Left lung (tissue), 10 donors: ENCODE data around the gene RANBP17. TPM values are rescaled to one million over a fixed set of nuclear protein-coding genes. Genes with fewer than 3 reads are reported as not detected.

Experiments used
- ATAC-seq: fragments of 200-7000 bp; cut with Tn5 transposase; one replicate; pipeline ENCODE4 v1.9.1; 2020; ENCODE audit warnings: moderate library complexity
- DNase-seq, 4 donors: peaks; one replicate each; pipeline ENCODE4 v3.0.0-alpha.2; 2013 to 2020
- H3K27ac ChIP-seq, 2 donors: fragments of 200-600 bp; sonication (generic) in 1 of 2; one replicate each; pipeline versions ENCODE4 v1.5.0 to v1.8.0; 2020 to 2021
- H3K27me3 ChIP-seq, 2 donors: fragments of 200-600 bp; sonication (generic) in 1 of 2; one replicate each; pipeline versions ENCODE4 v1.5.0 to v1.8.0; 2020 to 2021
- H3K36me3 ChIP-seq, 2 donors: fragments of 200-600 bp; sonication (generic) in 1 of 2; one replicate each; pipeline versions ENCODE4 v1.5.0 to v1.8.0; 2020 to 2021
- H3K4me1 ChIP-seq, 2 donors: fragments of 200-600 bp; one replicate each; pipeline ENCODE4 v1.8.0; 2021
- H3K4me3 ChIP-seq, 2 donors: fragments of 200-600 bp; sonication (generic) in 1 of 2; one replicate each; pipeline versions ENCODE4 v1.5.0 to v1.8.0; 2020 to 2021; ENCODE audit warnings: mild to moderate bottlenecking in 1 of 2
- H3K9me3 ChIP-seq, 2 donors: fragments of 200-600 bp; sonication (generic) in 1 of 2; one replicate each; pipeline versions ENCODE4 v1.5.0 to v1.8.0; 2020 to 2021
- intact Hi-C, 2 donors: fragments of 100-400 bp; cut with DNase I; formaldehyde crosslinking; loops; one replicate each; pipeline versions ENCODE4 v1.11.2 to v1.14.2; 2022
- polyA plus RNA-seq, 6 donors: library from polyadenylated mRNA; unstranded; fragments of 120-200 nt; gene quantifications; one replicate each; pipeline ENCODE4 v1.2.1, GENCODE V29; 2013; ENCODE audit not compliant: insufficient read length in 6 of 6
- total RNA-seq, 2 donors: library from RNA; stranded (reverse); fragmentation: NEBNext Ultra II Directional; extraction: Animal tissue kit (Norgen Biotek cat#: 25700); gene quantifications; one replicate each; pipeline ENCODE4 v1.2.1, GENCODE V29; 2021
- TF ChIP-seq, protein P1 (sequence below), 2 donors: fragments of 200-600 bp; sonication (generic) in 1 of 2; IDR thresholded peaks; one replicate each; pipeline versions ENCODE4 v1.5.0 to v1.8.0; 2021; ENCODE audit warnings: antibody characterized with exemption in 2 of 2
- donor health status: DM: no; HTN: yes; CAD: no.
- donor health status: DM: no; HTN: no; CAD: no.

The RANBP17 gene
- total and polyA plus RNA-seq, 8 donors: 17.0 to 44.5 (median 33.7) TPM

DNA sequence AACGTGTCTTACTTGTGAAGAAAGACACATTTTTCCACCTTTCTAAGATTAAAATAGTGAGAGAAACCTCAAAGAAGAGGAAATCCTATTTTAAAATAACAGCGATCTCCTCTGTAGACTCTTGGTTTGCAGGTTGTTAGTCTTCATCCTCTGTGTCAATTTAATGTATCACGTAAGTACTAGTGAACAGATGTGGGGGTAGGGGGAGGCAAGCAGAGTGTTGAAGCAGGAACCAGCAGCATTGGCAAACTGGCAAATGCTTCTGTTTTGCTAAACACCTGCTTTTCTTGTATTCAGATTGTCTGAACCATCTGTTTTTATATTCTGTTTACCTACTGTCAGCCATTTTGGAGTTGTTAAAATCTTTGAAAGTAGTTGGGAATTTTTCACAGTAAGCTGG, 288.0 kb downstream of the RANBP17 start:
- TF ChIP-seq, protein P1, sequence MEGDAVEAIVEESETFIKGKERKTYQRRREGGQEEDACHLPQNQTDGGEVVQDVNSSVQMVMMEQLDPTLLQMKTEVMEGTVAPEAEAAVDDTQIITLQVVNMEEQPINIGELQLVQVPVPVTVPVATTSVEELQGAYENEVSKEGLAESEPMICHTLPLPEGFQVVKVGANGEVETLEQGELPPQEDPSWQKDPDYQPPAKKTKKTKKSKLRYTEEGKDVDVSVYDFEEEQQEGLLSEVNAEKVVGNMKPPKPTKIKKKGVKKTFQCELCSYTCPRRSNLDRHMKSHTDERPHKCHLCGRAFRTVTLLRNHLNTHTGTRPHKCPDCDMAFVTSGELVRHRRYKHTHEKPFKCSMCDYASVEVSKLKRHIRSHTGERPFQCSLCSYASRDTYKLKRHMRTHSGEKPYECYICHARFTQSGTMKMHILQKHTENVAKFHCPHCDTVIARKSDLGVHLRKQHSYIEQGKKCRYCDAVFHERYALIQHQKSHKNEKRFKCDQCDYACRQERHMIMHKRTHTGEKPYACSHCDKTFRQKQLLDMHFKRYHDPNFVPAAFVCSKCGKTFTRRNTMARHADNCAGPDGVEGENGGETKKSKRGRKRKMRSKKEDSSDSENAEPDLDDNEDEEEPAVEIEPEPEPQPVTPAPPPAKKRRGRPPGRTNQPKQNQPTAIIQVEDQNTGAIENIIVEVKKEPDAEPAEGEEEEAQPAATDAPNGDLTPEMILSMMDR (IDR thresholded peaks at IDR 0.05): no peak
- Histone ChIP-seq H3K4me3 (no peak overlapping the region), H3K36me3 (no peaks in the 10 kb centered on the region), H3K4me1 (no peaks in the 10 kb centered on the region), H3K27me3 (no peaks in the 10 kb centered on the region), H3K9me3 (no peaks in the 10 kb centered on the region), H3K27ac (no peak overlapping the region)
- intact Hi-C loops: no loop called here
- DNase-seq (no peak), ATAC-seq (no peak)

DNA sequence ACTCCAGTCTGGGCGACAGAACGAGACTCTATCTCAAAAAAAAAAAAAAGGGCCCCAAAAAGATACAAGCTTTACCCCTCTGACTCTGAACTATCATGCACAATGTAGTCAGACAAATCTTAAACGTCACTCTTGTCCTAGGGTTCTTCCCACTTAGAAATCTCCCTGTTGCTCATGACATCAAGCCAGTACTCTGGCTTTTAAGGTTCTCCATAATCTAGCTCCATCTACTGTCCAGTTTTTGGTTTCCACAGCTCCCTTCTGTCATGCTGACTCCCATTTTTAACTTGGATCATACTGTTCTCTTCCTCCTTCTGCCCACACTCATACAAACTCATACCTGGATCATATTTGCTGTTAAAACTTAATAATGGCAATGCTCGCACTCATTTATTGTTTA, 290.6 kb downstream of the RANBP17 start:
- intact Hi-C loops: no loop called here
- Histone ChIP-seq H3K4me3 (no peak overlapping the region), H3K36me3 (no peaks in the 10 kb centered on the region), H3K9me3 (no peaks in the 10 kb centered on the region), H3K27ac (no peak overlapping the region), H3K27me3 (no peaks in the 10 kb centered on the region), H3K4me1 (no peaks in the 10 kb centered on the region)
- TF ChIP-seq, protein P1 (IDR thresholded peaks at IDR 0.05): no peak
- ATAC-seq (no peak), DNase-seq (peak in 1 of 4 donors; percentile 16)

DNA sequence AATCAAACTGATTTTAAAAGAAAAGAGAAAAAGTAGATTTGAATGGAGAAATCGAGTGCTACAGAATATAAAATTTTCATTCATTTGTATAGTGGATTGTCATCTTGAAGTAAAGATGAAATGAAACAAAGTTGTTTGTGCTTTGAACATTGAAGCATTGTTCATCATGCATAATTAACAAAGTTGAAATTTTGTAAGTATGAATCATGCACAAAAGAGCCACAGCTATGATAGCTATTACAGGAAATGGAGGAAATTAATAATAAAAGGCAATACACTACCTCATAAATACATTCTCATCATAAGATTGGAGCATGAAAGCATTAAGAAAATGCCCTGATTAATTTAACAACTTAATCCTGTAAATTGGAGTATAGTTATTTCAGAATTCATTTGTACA, 293.8 kb downstream of the RANBP17 start:
- Histone ChIP-seq H3K4me3 (no peak overlapping the region), H3K36me3 (no peaks in the 10 kb centered on the region), H3K27ac (no peak overlapping the region), H3K4me1 (no peaks in the 10 kb centered on the region), H3K27me3 (no peaks in the 10 kb centered on the region), H3K9me3 (no peaks in the 10 kb centered on the region)
- DNase-seq (no peak), ATAC-seq (no peak)
- intact Hi-C loops: no loop called here
- TF ChIP-seq, protein P1 (IDR thresholded peaks at IDR 0.05): no peak

DNA sequence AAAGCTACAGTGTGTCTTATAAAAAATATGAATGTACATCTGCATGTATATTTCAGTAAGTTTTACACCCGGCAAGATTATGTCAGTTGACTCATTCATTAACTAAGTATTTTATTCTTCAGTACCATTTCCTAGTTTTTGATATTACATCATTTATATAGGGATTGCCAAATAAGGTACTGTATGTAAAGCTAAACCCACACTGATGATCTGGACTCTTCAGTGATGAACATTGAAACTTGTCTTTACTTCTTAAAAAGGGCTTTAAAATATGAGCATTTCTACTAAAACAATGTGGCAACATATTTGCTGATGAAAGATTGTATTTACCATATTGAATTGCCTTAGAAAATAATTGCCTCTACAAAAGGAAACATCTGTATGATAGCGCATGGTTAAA, 295.5 kb downstream of the RANBP17 start:
- DNase-seq: no peak
- H3K27me3 ChIP-seq: no peaks in the 10 kb centered on the region
- no peak overlapping the region for H3K27ac ChIP-seq
- H3K36me3 ChIP-seq: no peaks in the 10 kb centered on the region
- no peak overlapping the region for H3K4me3 ChIP-seq
- no peaks in the 10 kb centered on the region for H3K9me3 ChIP-seq
- intact Hi-C loops: no loop called here
- TF ChIP-seq, protein P1 (IDR thresholded peaks at IDR 0.05): no peak
- ATAC-seq: no peak
- no peaks in the 10 kb centered on the region for H3K4me1 ChIP-seq

DNA sequence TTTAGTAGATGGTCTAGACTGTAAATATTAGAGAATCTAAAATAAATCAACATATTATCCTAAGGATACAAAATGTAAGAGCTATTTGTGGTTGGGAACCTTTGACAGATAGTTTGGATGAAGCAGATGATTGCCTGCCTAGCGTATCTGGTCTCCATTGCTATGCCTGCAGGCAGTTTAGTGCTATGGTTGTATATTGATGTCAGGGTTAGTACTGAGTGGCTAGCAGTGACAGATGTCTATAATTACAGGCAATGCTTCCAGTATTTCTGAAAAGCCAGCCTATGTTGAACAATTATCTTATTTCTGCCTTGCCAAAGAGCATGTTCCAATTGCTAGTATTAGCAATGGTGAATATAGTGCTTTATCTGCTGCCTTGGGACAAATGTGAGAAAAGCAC, 296.0 kb downstream of the RANBP17 start:
- DNase-seq: no peak
- H3K27me3 ChIP-seq: no peaks in the 10 kb centered on the region
- TF ChIP-seq, protein P1 (IDR thresholded peaks at IDR 0.05): no peak

More for the DNA sequence above, 296.0 kb downstream of the RANBP17 start:
- Histone ChIP-seq H3K36me3 (no peaks in the 10 kb centered on the region), H3K9me3 (no peaks in the 10 kb centered on the region), H3K27ac (no peak overlapping the region), H3K4me3 (no peak overlapping the region), H3K4me1 (no peaks in the 10 kb centered on the region)
- intact Hi-C loops: no loop called here
- ATAC-seq: no peak
